Measurements from ENCODE around the gene TIMM8B.
"Not testable (repeated sequence)": the region's sequence is repeated elsewhere in the genome, so short reads cannot be mapped to it uniquely, and the experiment has no call there.

Gene TIMM8B

GRCh38 chr11:112082729-112083128 is 3.8 kb downstream of the TIMM8B start:
- no peak for DNase-seq

GRCh38 chr11:112073941-112074811 is 12.4 kb downstream of the TIMM8B start, which contains the start of the genes NKAPD1 and PIH1D2:
NKAPD1 (plus strand) TSS chr11:112074299; CDS start chr11:112075575, 1,276 bp downstream.
PIH1D2 (minus strand) TSS chr11:112074017; CDS start chr11:112073174, 843 bp downstream.
- DNase-seq = peak; percentile 38 to 94 (median 76)

GRCh38 chr11:112062923-112063322 is 23.6 kb downstream of the TIMM8B start:
- DNase-seq = no peak

- no peak for DNase-seq
Observed at GRCh38 chr11:112058103-112058502, 28.5 kb downstream of the TIMM8B start.

- DNase-seq = no peak
Observed at GRCh38 chr11:112057170-112057569, 29.4 kb downstream of the TIMM8B start.

- DNase-seq = no peak
Observed at GRCh38 chr11:112051768-112052167, 34.8 kb downstream of the TIMM8B start.

- no peak for DNase-seq
Observed at GRCh38 chr11:112050721-112051120, 35.8 kb downstream of the TIMM8B start.

GRCh38 chr11:112049777-112050176 is 36.8 kb downstream of the TIMM8B start:
- DNase-seq = no peak

- DNase-seq = not testable (repeated sequence)
Observed at GRCh38 chr11:112048256-112048655, 38.3 kb downstream of the TIMM8B start.

GRCh38 chr11:112046647-112047046 is 39.9 kb downstream of the TIMM8B start:
- not testable (repeated sequence) for DNase-seq

GRCh38 chr11:112044961-112045360 is 41.6 kb downstream of the TIMM8B start:
- DNase-seq = peak in 2 of 56 donors; percentile 2 to 8

- no peak for DNase-seq
Observed at GRCh38 chr11:112042961-112043304, 43.6 kb downstream of the TIMM8B start.

- DNase-seq = no peak
Observed at GRCh38 chr11:112042161-112042960, 44.2 kb downstream of the TIMM8B start.

- DNase-seq = no peak
Observed at GRCh38 chr11:112037527-112037926, 49.0 kb downstream of the TIMM8B start.
